HCT116 (cell line): Measurements from ENCODE around the gene SERPINB6.

Experiments
- EZH2phosphoT487 ChIP-seq: fragments of 200-600 bp; IDR thresholded peaks from 2 replicates; pipeline ENCODE4 v1.6.1; 2018; ENCODE audit warnings: antibody characterized with exemption, borderline replicate concordance
- POLR2A ChIP-seq: IDR thresholded peaks from 2 replicates; pipeline ENCODE4 v1.7.0; 2011; ENCODE audit warnings: borderline replicate concordance; ENCODE audit not compliant: insufficient read depth, insufficient read length; ENCODE audit errors: extremely low read depth
- POLR2AphosphoS5 ChIP-seq: IDR thresholded peaks from 2 replicates; pipeline ENCODE4 v1.6.1; 2011; ENCODE audit warnings: mild to moderate bottlenecking, low read depth, low read length, moderate library complexity
- SP1 ChIP-seq: IDR thresholded peaks from 2 replicates; pipeline ENCODE4 v1.6.1; 2012; ENCODE audit warnings: low read depth
- TF ChIP-seq, protein P1 (sequence below), 3 experiments: fragments of 200-600 bp in 1 of 3; sonication (generic) in 1 of 3; IDR thresholded peaks in 2 of 3; conservative IDR thresholded peaks in 1 of 3; 2 replicates each; pipeline ENCODE4 v1.5.1; 2012 to 2017; ENCODE audit warnings: low read depth in 2 of 3, low read length in 2 of 3, antibody characterized with exemption in 1 of 3, borderline replicate concordance in 1 of 3, control low read depth in 1 of 3, mild to moderate bottlenecking in 1 of 3, mixed read lengths in 1 of 3, mixed run types in 1 of 3, moderate library complexity in 1 of 3; ENCODE audit not compliant: insufficient read depth in 1 of 3
- TF ChIP-seq, protein P2 (sequence below): IDR thresholded peaks from 2 replicates; pipeline ENCODE4 v1.6.1; 2012
- TF ChIP-seq, protein P3 (sequence below): IDR thresholded peaks from 2 replicates; pipeline ENCODE4 v1.6.1; 2012

DNA sequence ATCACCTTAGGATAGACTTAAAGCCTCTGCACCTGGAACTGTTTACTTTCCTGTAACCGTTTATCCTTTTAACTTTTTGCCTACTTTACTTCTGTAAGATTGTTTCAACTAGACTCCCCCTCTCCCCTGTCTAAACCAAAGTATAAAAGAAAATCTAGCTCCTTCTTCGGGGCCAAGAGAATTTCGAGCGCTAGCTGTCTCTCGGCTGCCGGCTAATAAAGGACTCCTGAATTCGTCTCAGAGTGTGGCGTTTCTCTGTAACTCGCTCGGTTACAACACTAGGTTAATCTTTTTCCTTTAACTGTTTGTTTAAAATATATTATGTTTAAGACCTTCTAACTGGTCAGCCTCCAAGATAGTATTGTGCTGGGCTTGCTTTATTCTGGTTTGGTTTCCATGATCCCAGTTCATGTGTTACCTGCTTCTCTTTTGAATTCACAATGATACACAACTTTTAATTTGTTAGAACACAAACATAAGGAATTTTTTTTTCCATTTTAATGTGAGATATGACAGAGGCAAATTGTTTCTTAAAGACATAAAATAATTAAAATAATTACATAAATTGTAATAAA is 19.7 kb upstream of the SERPINB6 start:
- no peak for TF ChIP-seq POLR2AphosphoS5
- TF ChIP-seq, protein P1, sequence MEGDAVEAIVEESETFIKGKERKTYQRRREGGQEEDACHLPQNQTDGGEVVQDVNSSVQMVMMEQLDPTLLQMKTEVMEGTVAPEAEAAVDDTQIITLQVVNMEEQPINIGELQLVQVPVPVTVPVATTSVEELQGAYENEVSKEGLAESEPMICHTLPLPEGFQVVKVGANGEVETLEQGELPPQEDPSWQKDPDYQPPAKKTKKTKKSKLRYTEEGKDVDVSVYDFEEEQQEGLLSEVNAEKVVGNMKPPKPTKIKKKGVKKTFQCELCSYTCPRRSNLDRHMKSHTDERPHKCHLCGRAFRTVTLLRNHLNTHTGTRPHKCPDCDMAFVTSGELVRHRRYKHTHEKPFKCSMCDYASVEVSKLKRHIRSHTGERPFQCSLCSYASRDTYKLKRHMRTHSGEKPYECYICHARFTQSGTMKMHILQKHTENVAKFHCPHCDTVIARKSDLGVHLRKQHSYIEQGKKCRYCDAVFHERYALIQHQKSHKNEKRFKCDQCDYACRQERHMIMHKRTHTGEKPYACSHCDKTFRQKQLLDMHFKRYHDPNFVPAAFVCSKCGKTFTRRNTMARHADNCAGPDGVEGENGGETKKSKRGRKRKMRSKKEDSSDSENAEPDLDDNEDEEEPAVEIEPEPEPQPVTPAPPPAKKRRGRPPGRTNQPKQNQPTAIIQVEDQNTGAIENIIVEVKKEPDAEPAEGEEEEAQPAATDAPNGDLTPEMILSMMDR (IDR thresholded peaks at IDR 0.05 in 2 of 3, conservative IDR thresholded peaks at IDR 0.05 in 1 of 3; ENCODE audit: borderline replicate concordance in 1 of 3, insufficient read depth in 1 of 3, low read depth in 2 of 3, low read length in 2 of 3), result no peak
- no peak for TF ChIP-seq EZH2phosphoT487
- TF ChIP-seq, protein P2, sequence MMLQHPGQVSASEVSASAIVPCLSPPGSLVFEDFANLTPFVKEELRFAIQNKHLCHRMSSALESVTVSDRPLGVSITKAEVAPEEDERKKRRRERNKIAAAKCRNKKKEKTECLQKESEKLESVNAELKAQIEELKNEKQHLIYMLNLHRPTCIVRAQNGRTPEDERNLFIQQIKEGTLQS, result no peak
- TF ChIP-seq, protein P3, sequence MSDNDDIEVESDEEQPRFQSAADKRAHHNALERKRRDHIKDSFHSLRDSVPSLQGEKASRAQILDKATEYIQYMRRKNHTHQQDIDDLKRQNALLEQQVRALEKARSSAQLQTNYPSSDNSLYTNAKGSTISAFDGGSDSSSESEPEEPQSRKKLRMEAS, result no peak
- no peak for TF ChIP-seq SP1
- no peak for TF ChIP-seq POLR2A
